Naive thymus-derived CD4-positive, alpha-beta T cell (primary cell): ENCODE measurements around the gene DPP6. TPM values are rescaled to one million over a fixed set of nuclear protein-coding genes. Genes with fewer than 3 reads are reported as not detected.

Experiments used
- ATAC-seq: fragments of 150-1000 bp; cut with Tn5 transposase; 2 replicates; pipeline ENCODE4 v1.10.0; 2021; ENCODE audit warnings: mild to moderate bottlenecking, moderate library complexity
- CTCF ChIA-PET: fragments of 350-600 bp; sonication (Branson Sonifier 250); formaldehyde crosslinking; loops from one replicate; lab custom pipeline; 2021; ENCODE audit warnings: antibody characterized with exemption; lab: Charles Lee
- POLR2A ChIA-PET: fragments of 350-600 bp; sonication (Branson Sonifier 250); formaldehyde crosslinking; loops from one replicate; lab custom pipeline; 2021; ENCODE audit warnings: antibody characterized with exemption, inconsistent platforms; lab: Charles Lee
- DNase-seq, 9 donors: peaks; one replicate each; pipeline versions ENCODE4 v3.0.0 to v3.0.0-alpha.2; 2020 to 2022; ENCODE audit warnings: mixed read lengths in 1 of 9
- H3K27ac ChIP-seq: one replicate; pipeline ENCODE4 v1.7.0; 2013; ENCODE audit warnings: mild to moderate bottlenecking, low read depth, low read length, moderate library complexity
- H3K27me3 ChIP-seq, 2 donors: one replicate each; pipeline ENCODE4 v1.7.0; 2013; ENCODE audit warnings: low read length in 2 of 2, mild to moderate bottlenecking in 2 of 2, moderate library complexity in 2 of 2; ENCODE audit not compliant: control insufficient read depth in 2 of 2, insufficient read depth in 2 of 2
- H3K36me3 ChIP-seq, 3 experiments: 1 replicate in 2 of 3; 2 replicates in 1 of 3; pipeline ENCODE4 v1.7.0; 2013; ENCODE audit warnings: low read length in 3 of 3, mild to moderate bottlenecking in 3 of 3, moderate library complexity in 1 of 3; ENCODE audit not compliant: insufficient read depth in 3 of 3, control insufficient read depth in 2 of 3
- H3K4me1 ChIP-seq, 2 donors: one replicate each; pipeline ENCODE4 v1.7.0; 2013; ENCODE audit warnings: low read length in 2 of 2, mild to moderate bottlenecking in 2 of 2, moderate library complexity in 1 of 2; ENCODE audit not compliant: control insufficient read depth in 2 of 2, insufficient read depth in 2 of 2
- H3K4me3 ChIP-seq: 2 replicates; pipeline ENCODE4 v1.7.0; 2013; ENCODE audit warnings: mild to moderate bottlenecking, low read length
- H3K9me3 ChIP-seq, 3 experiments: 1 replicate in 2 of 3; 2 replicates in 1 of 3; pipeline ENCODE4 v1.7.0; 2013; ENCODE audit warnings: low read length in 3 of 3; ENCODE audit not compliant: control insufficient read depth in 2 of 3
- H3K27ac Mint-ChIP-seq, 9 donors: one replicate each; pipeline ENCODE4 v1.8.0; 2020 to 2022; ENCODE audit warnings: mixed read lengths in 9 of 9, mild to moderate bottlenecking in 8 of 9, moderate library complexity in 5 of 9, inconsistent platforms in 2 of 9
- H3K27me3 Mint-ChIP-seq, 5 donors: one replicate each; pipeline ENCODE4 v1.8.0; 2021 to 2022; ENCODE audit warnings: mixed read lengths in 5 of 5, mild to moderate bottlenecking in 1 of 5
- H3K36me3 Mint-ChIP-seq, 5 donors: one replicate each; pipeline ENCODE4 v1.8.0; 2020 to 2022; ENCODE audit warnings: mixed read lengths in 5 of 5, mild to moderate bottlenecking in 3 of 5, inconsistent platforms in 1 of 5
- H3K4me1 Mint-ChIP-seq, 7 donors: one replicate each; pipeline ENCODE4 v1.8.0; 2020 to 2022; ENCODE audit warnings: mixed read lengths in 7 of 7, mild to moderate bottlenecking in 3 of 7, inconsistent platforms in 1 of 7
- H3K4me3 Mint-ChIP-seq, 10 donors: one replicate each; pipeline ENCODE4 v1.8.0; 2020 to 2022; ENCODE audit warnings: mild to moderate bottlenecking in 10 of 10, mixed read lengths in 10 of 10, moderate library complexity in 6 of 10, inconsistent platforms in 2 of 10
- H3K9me3 Mint-ChIP-seq, 11 donors: one replicate each; pipeline ENCODE4 v1.8.0; 2020 to 2022; ENCODE audit warnings: mixed read lengths in 11 of 11, mild to moderate bottlenecking in 4 of 11, inconsistent platforms in 1 of 11, moderate library complexity in 1 of 11
- intact Hi-C, 2 donors: fragments of 100-400 bp; cut with micrococcal nuclease; formaldehyde crosslinking; loops; one replicate each; pipeline ENCODE4 v1.15.1; 2023
- polyA plus RNA-seq, 2 donors: library from polyadenylated mRNA; unstranded; fragments of 300-500 nt; fragmentation: Illumina TruSeq; gene quantifications; one replicate each; pipeline ENCODE4 v1.2.3, GENCODE V29; 2021
- total RNA-seq, 6 experiments: library from RNA in 5 of 6; stranded (reverse) in 5 of 6; gene quantifications; 1 replicate in 5 of 6; 2 replicates in 1 of 6; pipeline ENCODE4 v1.2.3 and lab custom pipeline; 2021 to 2026

Gene DPP6
- total and polyA plus RNA-seq, 7 experiments from 2014 or later, result not detected

GRCh38 chr7:154884348-154884920, 832.2 kb downstream of the DPP6 start:
- H3K9me3 Mint-ChIP-seq, result peaks cover 0 to 9% (median 2%) of the 10 kb centered on the region in 11 donors
- H3K27ac ChIP-seq, result no peak overlapping the region
- POLR2A ChIA-PET, result no interaction called here
- CTCF ChIA-PET, result no interaction called here
- peaks cover 0 to 3% (median 0%) of the 10 kb centered on the region in 5 donors for H3K36me3 Mint-ChIP-seq
- no peaks in the 10 kb centered on the region for H3K9me3 ChIP-seq
- no peaks in the 10 kb centered on the region for H3K4me1 ChIP-seq
- H3K4me3 ChIP-seq, result no peak overlapping the region
- H3K27me3 ChIP-seq, result no peaks in the 10 kb centered on the region
- no peaks in the 10 kb centered on the region for H3K4me1 Mint-ChIP-seq
- no peak overlapping the region for H3K27ac Mint-ChIP-seq
- intact Hi-C loops, result no loop called here
- peaks cover 0 to 10% (median 4%) of the 10 kb centered on the region in 5 donors for H3K27me3 Mint-ChIP-seq
- no peak for ATAC-seq
- DNase-seq, result no peak
- H3K4me3 Mint-ChIP-seq, result no peak overlapping the region
- H3K36me3 ChIP-seq, result no peaks in the 10 kb centered on the region

- H3K27ac Mint-ChIP-seq, result no peak overlapping the region
- H3K4me3 Mint-ChIP-seq, result no peak overlapping the region
- ATAC-seq, result no peak
- Histone ChIP-seq H3K27ac (no peak overlapping the region), H3K9me3 (no peaks in the 10 kb centered on the region), H3K4me3 (no peak overlapping the region), H3K27me3 (no peaks in the 10 kb centered on the region), H3K36me3 (no peaks in the 10 kb centered on the region), H3K4me1 (no peaks in the 10 kb centered on the region)
- H3K9me3 Mint-ChIP-seq, result peaks cover 0 to 13% (median 2%) of the 10 kb centered on the region in 11 donors
- ChIA-PET POLR2A (no interaction called here), CTCF (no interaction called here)
- DNase-seq, result no peak
- H3K27me3 Mint-ChIP-seq, result peaks cover 0 to 15% (median 9%) of the 10 kb centered on the region in 5 donors
- no peaks in the 10 kb centered on the region for H3K4me1 Mint-ChIP-seq
- intact Hi-C loops, result no loop called here
- H3K36me3 Mint-ChIP-seq, result peaks cover 0 to 4% (median 0%) of the 10 kb centered on the region in 5 donors
Observed at GRCh38 chr7:154886591-154886990, 834.4 kb downstream of the DPP6 start.

- Mint-ChIP-seq H3K9me3 (peaks cover 0 to 13% (median 2%) of the 10 kb centered on the region in 11 donors), H3K4me1 (no peaks in the 10 kb centered on the region), H3K27ac (no peak overlapping the region), H3K36me3 (peaks cover 0 to 4% (median 0%) of the 10 kb centered on the region in 5 donors), H3K4me3 (no peak overlapping the region), H3K27me3 (peaks cover 0 to 27% (median 9%) of the 10 kb centered on the region in 5 donors)
- ChIA-PET POLR2A (no interaction called here), CTCF (no interaction called here)
- no peaks in the 10 kb centered on the region for H3K9me3 ChIP-seq
- H3K4me3 ChIP-seq, result no peak overlapping the region
- H3K4me1 ChIP-seq, result no peaks in the 10 kb centered on the region
- H3K27me3 ChIP-seq, result no peaks in the 10 kb centered on the region
- intact Hi-C loops, result no loop called here
- H3K27ac ChIP-seq, result no peak overlapping the region
- no peak for ATAC-seq
- no peak for DNase-seq
- no peaks in the 10 kb centered on the region for H3K36me3 ChIP-seq
Observed at GRCh38 chr7:154888690-154889089, 836.5 kb downstream of the DPP6 start.

GRCh38 chr7:154892459-154892858, 840.3 kb downstream of the DPP6 start:
- Mint-ChIP-seq H3K27ac (no peak overlapping the region), H3K4me1 (no peaks in the 10 kb centered on the region), H3K36me3 (peaks cover 0 to 4% (median 0%) of the 10 kb centered on the region in 5 donors), H3K4me3 (no peak overlapping the region), H3K9me3 (peaks cover 0 to 13% (median 2%) of the 10 kb centered on the region in 11 donors), H3K27me3 (peaks cover 0 to 36% (median 10%) of the 10 kb centered on the region in 5 donors)
- Histone ChIP-seq H3K4me1 (no peaks in the 10 kb centered on the region), H3K36me3 (no peaks in the 10 kb centered on the region), H3K27me3 (no peaks in the 10 kb centered on the region), H3K9me3 (no peaks in the 10 kb centered on the region), H3K27ac (no peak overlapping the region), H3K4me3 (no peak overlapping the region)
- ChIA-PET CTCF (no interaction called here), POLR2A (no interaction called here)
- ATAC-seq (no peak), DNase-seq (no peak)
- intact Hi-C loops, result no loop called here

- DNase-seq (no peak), ATAC-seq (no peak)
- Mint-ChIP-seq H3K9me3 (no peaks in the 10 kb centered on the region), H3K27me3 (peaks cover 0 to 39% (median 5%) of the 10 kb centered on the region in 5 donors), H3K36me3 (no peaks in the 10 kb centered on the region), H3K4me1 (no peaks in the 10 kb centered on the region), H3K27ac (no peak overlapping the region), H3K4me3 (no peak overlapping the region)
- intact Hi-C loops, result no loop called here
- CTCF ChIA-PET, result no interaction called here
- Histone ChIP-seq H3K27me3 (no peaks in the 10 kb centered on the region), H3K4me3 (no peak overlapping the region), H3K9me3 (no peaks in the 10 kb centered on the region), H3K36me3 (no peaks in the 10 kb centered on the region), H3K4me1 (no peaks in the 10 kb centered on the region), H3K27ac (no peak overlapping the region)
- POLR2A ChIA-PET, result no interaction called here
Observed at GRCh38 chr7:154896076-154896475, 843.9 kb downstream of the DPP6 start.

GRCh38 chr7:154898973-154899855, 847.0 kb downstream of the DPP6 start:
- Mint-ChIP-seq H3K27ac (no peak overlapping the region), H3K4me3 (no peak overlapping the region), H3K9me3 (no peaks in the 10 kb centered on the region), H3K27me3 (peaks cover 0 to 21% (median 4%) of the 10 kb centered on the region in 5 donors), H3K36me3 (no peaks in the 10 kb centered on the region), H3K4me1 (no peaks in the 10 kb centered on the region)
- CTCF ChIA-PET, result no interaction called here
- no peak overlapping the region for H3K27ac ChIP-seq
- H3K9me3 ChIP-seq, result no peaks in the 10 kb centered on the region
- POLR2A ChIA-PET, result no interaction called here
- ATAC-seq, result no peak
- no peaks in the 10 kb centered on the region for H3K4me1 ChIP-seq
- no peaks in the 10 kb centered on the region for H3K36me3 ChIP-seq
- intact Hi-C loops, result no loop called here
- no peak overlapping the region for H3K4me3 ChIP-seq
- no peak for DNase-seq
- no peaks in the 10 kb centered on the region for H3K27me3 ChIP-seq
